Activated T-cell treated with anti-CD3 and anti-CD28 coated beads, Interleukin-2, amount 50 U/mL, for 4 hours (primary cell): ENCODE measurements around the gene FAXDC2. TPM values are rescaled to one million over a fixed set of nuclear protein-coding genes. Genes with fewer than 3 reads are reported as not detected.

Source experiments
- ATAC-seq, 2 donors: fragments of 200-7000 bp; cut with Tn5 transposase; one replicate each; pipeline ENCODE4 v1.10.0; 2021
- DNase-seq: peaks from one replicate; pipeline ENCODE4 v3.0.0-alpha.2; 2020
- H3K27me3 Mint-ChIP-seq: one replicate; pipeline ENCODE4 v1.8.0; 2021; ENCODE audit warnings: low read depth, mixed read lengths
- H3K36me3 Mint-ChIP-seq: one replicate; pipeline ENCODE4 v1.8.0; 2022; ENCODE audit warnings: mixed read lengths; ENCODE audit not compliant: insufficient read depth
- H3K4me1 Mint-ChIP-seq: one replicate; pipeline ENCODE4 v1.8.0; 2021; ENCODE audit warnings: low read depth, mixed read lengths
- H3K4me3 Mint-ChIP-seq: one replicate; pipeline ENCODE4 v1.8.0; 2021; ENCODE audit warnings: mild to moderate bottlenecking, moderate library complexity, mixed read lengths
- H3K9me3 Mint-ChIP-seq: one replicate; pipeline ENCODE4 v1.8.0; 2021; ENCODE audit warnings: mixed read lengths
- total RNA-seq, 3 donors: library from RNA; stranded (reverse); gene quantifications; one replicate each; pipeline ENCODE4 v1.2.1, GENCODE V29; 2021

Gene FAXDC2
- under 1 TPM in 1 of 3 donors, not detected in 2; 0.40 TPM for total RNA-seq

GRCh38 chr5:154850255-154851062 lies at the start of gene FAXDC2:
Gene FAXDC2, minus strand, starts transcription at chr5:154850603. Its CDS starts 12,425 bp downstream, at chr5:154838178.
- no peak for DNase-seq
- ATAC-seq: no peak
- H3K36me3 Mint-ChIP-seq: peaks cover under 1% of the 10 kb centered on the region
- H3K9me3 Mint-ChIP-seq: no peaks in the 10 kb centered on the region
- no peaks in the 10 kb centered on the region for H3K4me1 Mint-ChIP-seq
- H3K27me3 Mint-ChIP-seq: no peaks in the 10 kb centered on the region
- H3K4me3 Mint-ChIP-seq: no peak within 1 kb of the TSS

- Mint-ChIP-seq H3K4me3 (no peak overlapping the region), H3K27me3 (no peaks in the 10 kb centered on the region), H3K4me1 (no peaks in the 10 kb centered on the region), H3K9me3 (no peaks in the 10 kb centered on the region), H3K36me3 (peaks cover 45% of the 10 kb centered on the region)
- ATAC-seq (no peak), DNase-seq (no peak)
Measured at GRCh38 chr5:154900066-154900465, 49.7 kb upstream of the FAXDC2 start.

GRCh38 chr5:154899151-154899816 lies 48.9 kb upstream of the FAXDC2 start:
- H3K9me3 Mint-ChIP-seq: no peaks in the 10 kb centered on the region
- peaks cover 40% of the 10 kb centered on the region for H3K36me3 Mint-ChIP-seq
- no peak overlapping the region for H3K4me3 Mint-ChIP-seq
- DNase-seq (no peak), ATAC-seq (no peak)
- no peaks in the 10 kb centered on the region for H3K4me1 Mint-ChIP-seq
- H3K27me3 Mint-ChIP-seq: no peaks in the 10 kb centered on the region

- no peaks in the 10 kb centered on the region for H3K27me3 Mint-ChIP-seq
- peaks cover 41% of the 10 kb centered on the region for H3K36me3 Mint-ChIP-seq
- H3K4me3 Mint-ChIP-seq: no peak overlapping the region
- no peaks in the 10 kb centered on the region for H3K9me3 Mint-ChIP-seq
- no peak for ATAC-seq
- DNase-seq: no peak
- no peaks in the 10 kb centered on the region for H3K4me1 Mint-ChIP-seq
Measured at GRCh38 chr5:154898210-154898609, 47.8 kb upstream of the FAXDC2 start.

- Mint-ChIP-seq H3K4me3 (no peak overlapping the region), H3K36me3 (peaks cover 42% of the 10 kb centered on the region)
- ATAC-seq: no peak
Measured at GRCh38 chr5:154896562-154897165, 46.3 kb upstream of the FAXDC2 start.

GRCh38 chr5:154895606-154896561 lies 45.5 kb upstream of the FAXDC2 start:
- Mint-ChIP-seq H3K4me3 (no peak overlapping the region), H3K27me3 (no peaks in the 10 kb centered on the region), H3K4me1 (no peaks in the 10 kb centered on the region), H3K36me3 (peaks cover 47% of the 10 kb centered on the region), H3K9me3 (no peaks in the 10 kb centered on the region)
- ATAC-seq (no peak), DNase-seq (no peak)

More at GRCh38 chr5:154896562-154897165, 46.3 kb upstream of the FAXDC2 start:
- no peak for DNase-seq
- H3K9me3 Mint-ChIP-seq: no peaks in the 10 kb centered on the region
- H3K4me1 Mint-ChIP-seq: no peaks in the 10 kb centered on the region
- H3K27me3 Mint-ChIP-seq: no peaks in the 10 kb centered on the region

GRCh38 chr5:154893381-154893780 lies 43.0 kb upstream of the FAXDC2 start:
- H3K4me3 Mint-ChIP-seq: no peak overlapping the region
- H3K9me3 Mint-ChIP-seq: peaks cover 3% of the 10 kb centered on the region
- H3K36me3 Mint-ChIP-seq: peaks cover 53% of the 10 kb centered on the region

GRCh38 chr5:154892369-154892771 lies 42.0 kb upstream of the FAXDC2 start:
- ATAC-seq: no peak
- Mint-ChIP-seq H3K36me3 (peaks cover 62% of the 10 kb centered on the region), H3K9me3 (peaks cover 5% of the 10 kb centered on the region), H3K27me3 (no peaks in the 10 kb centered on the region), H3K4me3 (no peak overlapping the region), H3K4me1 (no peaks in the 10 kb centered on the region)
- no peak for DNase-seq

More at GRCh38 chr5:154893381-154893780, 43.0 kb upstream of the FAXDC2 start:
- ATAC-seq: no peak
- Mint-ChIP-seq H3K27me3 (no peaks in the 10 kb centered on the region), H3K4me1 (no peaks in the 10 kb centered on the region)
- no peak for DNase-seq

- Mint-ChIP-seq H3K36me3 (peaks cover 81% of the 10 kb centered on the region), H3K4me1 (no peaks in the 10 kb centered on the region), H3K9me3 (peaks cover 32% of the 10 kb centered on the region), H3K27me3 (no peaks in the 10 kb centered on the region), H3K4me3 (no peak overlapping the region)
- no peak for DNase-seq
- ATAC-seq: no peak
Measured at GRCh38 chr5:154885439-154885838, 35.0 kb upstream of the FAXDC2 start.

GRCh38 chr5:154884424-154884823 lies 34.0 kb upstream of the FAXDC2 start:
- H3K27me3 Mint-ChIP-seq: no peaks in the 10 kb centered on the region
- H3K4me1 Mint-ChIP-seq: no peaks in the 10 kb centered on the region
- DNase-seq (no peak), ATAC-seq (no peak)
- no peak overlapping the region for H3K4me3 Mint-ChIP-seq
- H3K9me3 Mint-ChIP-seq: peaks cover 38% of the 10 kb centered on the region
- H3K36me3 Mint-ChIP-seq: peaks cover 84% of the 10 kb centered on the region

GRCh38 chr5:154881986-154882385 lies 31.6 kb upstream of the FAXDC2 start:
- no peak overlapping the region for H3K4me3 Mint-ChIP-seq
- no peaks in the 10 kb centered on the region for H3K27me3 Mint-ChIP-seq
- no peak for ATAC-seq
- no peak for DNase-seq
- peaks cover 75% of the 10 kb centered on the region for H3K36me3 Mint-ChIP-seq
- no peaks in the 10 kb centered on the region for H3K4me1 Mint-ChIP-seq
- H3K9me3 Mint-ChIP-seq: peaks cover 42% of the 10 kb centered on the region

- no peaks in the 10 kb centered on the region for H3K4me1 Mint-ChIP-seq
- no peak for DNase-seq
- H3K36me3 Mint-ChIP-seq: peaks cover 70% of the 10 kb centered on the region
- no peak overlapping the region for H3K4me3 Mint-ChIP-seq
- H3K9me3 Mint-ChIP-seq: peaks cover 23% of the 10 kb centered on the region
- H3K27me3 Mint-ChIP-seq: no peaks in the 10 kb centered on the region
- ATAC-seq: no peak
Measured at GRCh38 chr5:154878642-154879335, 28.4 kb upstream of the FAXDC2 start.

GRCh38 chr5:154873791-154874331 lies 23.5 kb upstream of the FAXDC2 start:
- ATAC-seq (no peak), DNase-seq (no peak)
- Mint-ChIP-seq H3K4me1 (no peaks in the 10 kb centered on the region), H3K9me3 (peaks cover 9% of the 10 kb centered on the region), H3K4me3 (no peak overlapping the region), H3K27me3 (no peaks in the 10 kb centered on the region), H3K36me3 (peaks cover 52% of the 10 kb centered on the region)
